Measurements from ENCODE around the gene UBL4B.

UBL4B gene

DNA sequence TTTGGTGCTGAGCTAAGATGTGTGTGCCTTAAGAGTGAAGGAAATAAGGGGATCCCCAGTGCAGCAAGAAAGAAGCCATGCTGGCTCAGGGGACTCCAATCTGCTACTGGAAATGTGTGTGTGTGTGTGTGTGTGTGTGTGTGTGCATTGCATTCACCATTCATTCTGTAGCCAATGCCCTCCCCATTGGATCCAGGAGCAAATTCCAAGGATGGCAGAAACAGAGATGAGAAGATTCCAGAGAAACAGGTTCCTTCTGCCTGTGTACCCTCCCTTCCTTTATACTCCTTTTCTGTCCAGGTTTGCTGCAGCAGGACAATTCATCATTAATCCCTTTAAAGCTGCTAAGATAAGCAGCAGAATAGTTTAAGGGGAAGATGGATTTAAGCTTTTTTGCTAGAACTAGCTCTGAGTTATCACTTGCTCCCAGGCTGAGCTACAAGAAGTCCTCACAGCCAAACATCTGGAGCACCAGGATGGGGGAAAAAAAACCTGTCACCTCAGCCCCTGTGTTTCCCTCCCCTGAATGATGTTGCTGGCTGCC, 41.2 kb downstream of the UBL4B start:
- no peak for DNase-seq (ENCODE audit: low read depth)

DNA sequence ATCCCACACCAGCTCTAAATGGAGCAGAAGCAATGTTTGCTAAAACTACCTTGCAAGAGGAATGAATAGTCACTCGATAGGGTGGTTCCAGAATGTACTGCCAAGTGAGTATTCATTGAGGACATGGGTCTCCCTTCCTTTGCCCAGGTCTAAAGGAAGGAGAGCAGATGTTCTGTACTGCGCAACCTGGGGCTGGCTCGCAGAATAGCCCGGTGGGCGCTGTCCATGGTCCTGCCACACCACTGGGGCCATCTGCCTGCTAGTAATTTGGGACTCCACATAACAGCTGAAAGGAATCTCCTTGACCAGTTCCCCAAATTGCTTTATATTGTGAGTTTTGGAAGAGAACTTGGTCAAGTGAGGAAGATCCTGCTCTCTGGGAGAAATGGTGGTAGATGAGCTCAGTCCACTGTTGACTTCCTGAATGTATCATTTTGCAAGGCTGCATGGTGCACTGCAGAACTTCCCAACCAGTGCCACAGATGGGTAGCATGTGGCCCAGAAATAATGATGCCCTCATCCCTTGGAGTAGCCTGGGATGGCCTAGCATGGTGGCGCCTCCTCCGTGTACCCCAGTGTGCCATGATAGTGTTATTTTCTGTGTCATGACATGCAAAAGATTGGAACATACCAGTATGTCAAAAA, 43.8 kb downstream of the UBL4B start:
- DNase-seq (ENCODE audit: low read depth): peak; percentile 17

DNA sequence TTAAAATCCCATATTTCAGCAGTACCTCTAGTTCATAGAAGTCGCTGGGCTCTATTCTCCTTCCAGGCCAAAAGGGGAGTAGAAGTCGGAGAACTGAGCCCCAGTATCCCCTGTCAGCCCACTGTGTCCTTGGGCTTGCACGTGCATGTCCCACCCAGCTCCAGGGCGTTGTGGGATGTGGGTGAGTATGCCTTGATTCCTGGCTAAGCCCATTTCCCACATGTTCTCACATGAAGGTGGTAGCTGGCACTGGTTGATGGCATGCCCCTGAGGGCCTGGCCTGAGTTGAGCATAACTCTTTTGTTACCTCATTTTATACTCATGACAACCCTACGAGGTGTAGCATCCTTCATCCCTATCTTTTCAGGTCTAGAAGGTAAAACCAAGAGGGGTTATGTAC, 46.0 kb downstream of the UBL4B start:
- no peak for DNase-seq (ENCODE audit: low read depth)

DNA sequence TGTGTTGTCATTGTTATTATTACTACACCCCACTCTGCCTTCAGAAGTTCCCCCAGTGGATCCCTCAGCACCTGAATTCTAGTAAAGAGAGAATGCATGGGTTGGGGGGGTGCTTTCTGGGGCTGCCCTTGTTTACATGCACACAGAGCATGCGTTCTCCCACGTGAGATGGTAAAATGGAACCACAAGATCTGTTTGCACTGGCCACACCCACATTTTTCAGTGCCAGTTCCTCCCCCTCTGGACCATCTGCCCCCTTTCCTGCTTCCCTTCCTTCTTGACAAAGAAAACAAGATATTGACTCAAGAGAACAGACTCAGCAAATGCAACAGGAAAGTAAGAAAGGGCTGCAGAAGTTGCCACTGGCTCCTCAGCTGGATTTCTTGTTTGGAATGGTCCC, 46.9 kb downstream of the UBL4B start:
- no peak for DNase-seq (ENCODE audit: low read depth)

DNA sequence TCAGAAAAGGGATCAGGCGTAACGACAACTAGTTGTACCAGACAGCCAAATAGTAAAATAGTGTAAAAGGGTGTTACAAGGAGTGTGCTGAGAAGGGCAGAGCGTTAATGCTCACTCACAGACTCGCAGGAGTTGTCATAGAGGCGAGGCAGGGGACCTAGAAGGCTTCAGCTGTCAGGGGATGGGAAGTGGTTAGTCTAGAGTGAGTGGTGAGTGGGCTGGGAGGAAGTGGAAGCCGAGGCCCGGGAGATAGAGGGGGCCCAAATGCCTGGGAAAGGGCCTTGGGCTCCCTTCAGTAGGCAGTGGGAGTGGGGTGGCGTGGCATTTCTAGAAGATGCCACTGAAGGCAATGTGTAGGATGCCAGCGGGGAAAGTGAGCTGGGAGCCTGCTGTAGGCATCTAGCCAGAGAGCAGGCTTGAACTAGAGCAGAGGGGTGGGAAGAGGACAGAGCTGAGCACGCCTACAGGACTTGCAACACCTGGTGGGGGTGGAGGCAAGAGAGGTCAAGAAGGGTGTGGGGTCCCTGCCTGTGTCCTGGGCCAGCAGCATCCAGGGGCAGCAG, 48.4 kb downstream of the UBL4B start:
- no peak for DNase-seq (ENCODE audit: low read depth)

- DNase-seq (ENCODE audit: low read depth): no peak
Measured at GRCh38 chr1:110161165-110161564, 48.9 kb downstream of the UBL4B start.

DNA sequence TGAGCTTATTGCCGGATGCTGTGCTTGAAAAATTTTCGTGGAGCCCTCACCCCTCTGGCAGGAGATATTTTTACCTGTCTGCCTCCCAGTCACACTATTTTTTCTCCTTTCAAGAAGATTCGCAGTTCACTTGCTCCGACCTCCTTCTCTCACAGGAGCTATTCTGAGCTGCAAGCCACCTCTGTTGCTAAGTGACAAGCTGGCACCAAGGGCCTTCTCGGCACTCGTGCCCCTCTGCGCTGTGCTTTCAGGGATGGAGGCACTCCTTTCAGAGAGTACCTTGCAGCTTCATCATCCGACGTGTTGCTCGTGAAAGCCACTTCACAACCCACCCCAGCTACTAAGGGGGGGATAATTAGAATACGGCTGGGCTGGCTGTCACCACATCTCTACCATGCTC, 49.6 kb downstream of the UBL4B start:
- no peak for DNase-seq (ENCODE audit: low read depth)
